ENCODE data around the gene SIRT3.
"Not testable (repeated sequence)": the region's sequence is repeated elsewhere in the genome, so short reads cannot be mapped to it uniquely, and the experiment has no call there.

Gene SIRT3

DNA sequence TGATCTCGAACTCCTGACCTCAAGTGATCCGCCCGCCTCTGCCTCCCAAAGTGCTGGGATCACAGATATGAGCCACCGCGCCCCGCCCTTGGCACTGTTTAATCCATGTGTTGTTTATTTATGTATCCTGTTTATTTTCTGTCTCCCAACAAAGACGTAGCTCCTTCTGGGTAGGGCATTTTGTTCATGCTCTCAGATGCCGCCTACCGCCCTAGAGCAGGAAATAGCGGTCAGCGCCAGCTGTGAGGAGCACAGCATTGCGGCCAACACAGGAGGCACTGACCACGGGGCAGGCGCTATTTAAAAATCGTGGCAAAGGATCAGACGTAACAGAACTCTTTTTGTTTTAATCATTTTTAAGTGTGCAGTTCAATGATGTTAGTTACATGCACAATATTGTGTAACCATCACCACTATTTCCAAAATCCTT lies 32.6 kb upstream of the SIRT3 start:
- not testable (repeated sequence) for H3K4me3 ChIP-seq (ENCODE audit: low read depth in 1 of 2, low read length in 2 of 2); H3K9ac ChIP-seq (ENCODE audit: low read length); H3K9me3 ChIP-seq (ENCODE audit: low read length); H3K4me1 ChIP-seq (ENCODE audit: insufficient read depth, low read length); H3K36me3 ChIP-seq (ENCODE audit: insufficient read depth, low read length); H3K27ac ChIP-seq (ENCODE audit: low read depth, low read length)
- peaks cover 0 to 12% of the 10 kb centered on the region in 2 donors for H3K27me3 ChIP-seq (ENCODE audit: control insufficient read depth in 1 of 2, insufficient read depth in 2 of 2, low read length in 2 of 2)

DNA sequence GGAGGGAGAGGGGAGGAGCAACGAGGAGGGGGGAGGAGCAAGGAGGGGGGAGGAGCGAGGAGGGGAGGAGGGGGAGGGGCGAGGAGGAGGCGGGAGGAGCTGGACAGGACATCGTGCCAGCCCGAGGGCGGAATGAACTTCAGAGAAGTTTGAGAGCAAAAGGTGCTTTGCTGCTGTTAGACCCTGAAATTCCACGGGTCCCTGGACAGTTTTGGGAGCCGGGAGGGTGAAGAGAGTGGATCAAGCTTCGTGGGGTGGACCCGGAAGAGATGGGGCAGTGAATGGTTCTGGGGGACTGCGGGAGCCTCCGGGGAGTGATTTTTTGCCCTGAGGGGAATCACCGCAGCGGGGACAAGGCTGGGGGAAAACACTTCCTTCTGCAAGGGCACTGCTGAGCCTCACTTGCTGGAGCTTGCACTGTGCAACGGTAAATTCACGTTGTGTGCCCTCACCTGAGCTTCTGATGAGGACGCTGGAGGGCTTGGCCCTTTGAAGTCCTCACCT lies 31.4 kb upstream of the SIRT3 start:
- peaks cover 0 to 12% of the 10 kb centered on the region in 2 donors for H3K27me3 ChIP-seq (ENCODE audit: control insufficient read depth in 1 of 2, insufficient read depth in 2 of 2, low read length in 2 of 2)
- H3K4me3 ChIP-seq (ENCODE audit: low read depth in 1 of 2, low read length in 2 of 2) = no peak overlapping the region
- no peak overlapping the region for H3K9ac ChIP-seq (ENCODE audit: low read length)
- H3K4me1 ChIP-seq (ENCODE audit: insufficient read depth, low read length) = no peaks in the 10 kb centered on the region
- H3K27ac ChIP-seq (ENCODE audit: low read depth, low read length) = no peak overlapping the region
- H3K36me3 ChIP-seq (ENCODE audit: insufficient read depth, low read length) = no peaks in the 10 kb centered on the region
- H3K9me3 ChIP-seq (ENCODE audit: low read length) = no peaks in the 10 kb centered on the region

GRCh38 chr11:266676-267439 lies 30.7 kb upstream of the SIRT3 start:
- no peaks in the 10 kb centered on the region for H3K4me1 ChIP-seq (ENCODE audit: insufficient read depth, low read length)
- H3K4me3 ChIP-seq (ENCODE audit: low read depth in 1 of 2, low read length in 2 of 2) = no peak overlapping the region
- no peaks in the 10 kb centered on the region for H3K9me3 ChIP-seq (ENCODE audit: low read length)
- H3K27ac ChIP-seq (ENCODE audit: low read depth, low read length) = no peak overlapping the region
- no peaks in the 10 kb centered on the region for H3K36me3 ChIP-seq (ENCODE audit: insufficient read depth, low read length)
- peaks cover 0 to 12% of the 10 kb centered on the region in 2 donors for H3K27me3 ChIP-seq (ENCODE audit: control insufficient read depth in 1 of 2, insufficient read depth in 2 of 2, low read length in 2 of 2)
- H3K9ac ChIP-seq (ENCODE audit: low read length) = no peak overlapping the region

- Histone ChIP-seq H3K4me1 (ENCODE audit: insufficient read depth, low read length) (no peaks in the 10 kb centered on the region), H3K27me3 (ENCODE audit: control insufficient read depth in 1 of 2, insufficient read depth in 2 of 2, low read length in 2 of 2) (no peaks in the 10 kb centered on the region), H3K27ac (ENCODE audit: low read depth, low read length) (no peak overlapping the region), H3K9ac (ENCODE audit: low read length) (no peak overlapping the region), H3K36me3 (ENCODE audit: insufficient read depth, low read length) (no peaks in the 10 kb centered on the region), H3K9me3 (ENCODE audit: low read length) (peaks cover 4% of the 10 kb centered on the region), H3K4me3 (ENCODE audit: low read depth in 1 of 2, low read length in 2 of 2) (no peak overlapping the region)
These were observed 25.5 kb upstream of the SIRT3 start for GRCh38 chr11:261624-262023.

GRCh38 chr11:259413-259812 lies 23.3 kb upstream of the SIRT3 start:
- Histone ChIP-seq H3K27ac (ENCODE audit: low read depth, low read length) (no peak overlapping the region), H3K4me3 (ENCODE audit: low read depth in 1 of 2, low read length in 2 of 2) (no peak overlapping the region), H3K36me3 (ENCODE audit: insufficient read depth, low read length) (no peaks in the 10 kb centered on the region), H3K4me1 (ENCODE audit: insufficient read depth, low read length) (no peaks in the 10 kb centered on the region), H3K27me3 (ENCODE audit: control insufficient read depth in 1 of 2, insufficient read depth in 2 of 2, low read length in 2 of 2) (no peaks in the 10 kb centered on the region), H3K9me3 (ENCODE audit: low read length) (peaks cover 4% of the 10 kb centered on the region), H3K9ac (ENCODE audit: low read length) (no peak overlapping the region)

DNA sequence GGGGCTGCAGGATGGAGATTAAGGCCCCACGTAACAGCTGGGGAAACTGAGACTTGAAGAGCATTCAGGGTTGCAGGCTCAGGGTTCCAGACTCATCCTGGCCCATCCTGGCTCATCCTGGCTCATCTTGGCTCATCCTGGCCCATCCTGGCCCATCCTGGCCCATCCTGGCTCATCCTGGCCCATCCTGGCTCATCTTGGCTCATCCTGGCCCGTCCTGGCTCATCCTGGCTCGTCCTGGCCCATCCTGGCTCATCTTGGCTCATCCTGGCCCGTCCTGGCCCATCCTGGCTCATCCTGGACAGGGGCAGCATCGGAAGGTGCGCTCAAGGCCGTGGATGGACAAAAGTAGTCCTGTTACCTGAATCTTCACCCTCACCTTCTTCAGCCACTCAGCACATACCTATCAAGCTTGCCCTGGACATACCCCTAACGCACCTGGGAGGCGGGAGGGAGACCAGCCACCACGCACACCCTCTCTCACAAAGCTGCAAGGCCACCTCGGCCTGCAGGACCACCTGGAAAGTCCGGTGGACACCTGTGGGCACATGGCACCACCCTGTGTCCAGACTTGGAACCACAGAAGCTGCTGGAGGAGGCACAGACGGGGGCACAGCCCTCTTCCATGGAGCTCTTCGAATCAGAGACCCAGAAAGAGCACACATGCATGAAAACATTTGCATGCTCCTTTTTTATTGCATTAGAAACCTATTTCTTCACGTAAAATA lies 21.8 kb upstream of the SIRT3 start:
- Histone ChIP-seq H3K9ac (ENCODE audit: low read length) (no peak overlapping the region), H3K4me3 (ENCODE audit: low read depth in 1 of 2, low read length in 2 of 2) (no peak overlapping the region), H3K9me3 (ENCODE audit: low read length) (peaks cover 4% of the 10 kb centered on the region), H3K27me3 (ENCODE audit: control insufficient read depth in 1 of 2, insufficient read depth in 2 of 2, low read length in 2 of 2) (no peaks in the 10 kb centered on the region), H3K27ac (ENCODE audit: low read depth, low read length) (no peak overlapping the region), H3K36me3 (ENCODE audit: insufficient read depth, low read length) (peaks cover 6% of the 10 kb centered on the region), H3K4me1 (ENCODE audit: insufficient read depth, low read length) (no peaks in the 10 kb centered on the region)

DNA sequence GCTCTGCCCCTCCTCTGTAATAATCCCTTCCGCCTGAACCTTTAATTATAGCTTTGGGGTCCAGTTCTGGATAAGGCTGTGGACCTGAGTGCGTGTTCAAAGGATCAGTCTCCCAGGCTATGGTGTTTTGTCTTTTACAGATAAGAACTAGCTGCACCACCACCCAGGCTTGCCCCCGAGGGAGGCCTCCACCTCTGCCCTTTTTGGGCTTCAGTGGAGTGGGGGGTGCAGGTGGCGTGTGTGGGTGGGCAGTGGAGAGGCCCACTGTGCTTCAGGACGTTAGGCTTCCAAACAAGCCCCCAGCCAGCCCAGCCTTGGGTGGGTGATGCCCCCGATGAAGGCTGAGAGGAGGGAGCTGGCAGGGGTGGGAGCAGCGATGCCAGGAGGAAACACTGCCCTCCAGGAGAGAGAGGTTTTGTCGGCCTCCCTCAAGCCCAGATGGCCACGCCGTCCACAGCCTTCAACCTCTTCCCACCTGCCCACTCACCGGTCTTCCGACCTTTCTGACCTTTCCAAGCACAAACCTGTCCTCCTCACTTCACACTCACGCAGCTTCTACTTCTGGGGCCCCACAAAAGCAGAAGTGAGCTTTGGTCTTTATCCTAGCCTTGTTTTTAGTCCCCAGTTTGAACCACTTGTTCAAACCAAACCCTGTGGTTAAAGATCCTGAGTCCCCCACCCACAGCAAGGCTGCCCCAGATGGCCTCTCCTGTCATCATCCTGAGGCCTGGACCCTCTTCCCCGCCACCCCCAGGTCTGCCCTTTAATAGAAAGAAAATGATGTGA lies 21.0 kb upstream of the SIRT3 start:
- Histone ChIP-seq H3K9ac (ENCODE audit: low read length) (no peak overlapping the region), H3K4me1 (ENCODE audit: insufficient read depth, low read length) (no peaks in the 10 kb centered on the region), H3K27me3 (ENCODE audit: control insufficient read depth in 1 of 2, insufficient read depth in 2 of 2, low read length in 2 of 2) (no peaks in the 10 kb centered on the region), H3K9me3 (ENCODE audit: low read length) (peaks cover 4% of the 10 kb centered on the region), H3K4me3 (ENCODE audit: low read depth in 1 of 2, low read length in 2 of 2) (no peak overlapping the region), H3K27ac (ENCODE audit: low read depth, low read length) (no peak overlapping the region), H3K36me3 (ENCODE audit: insufficient read depth, low read length) (peaks cover 14% of the 10 kb centered on the region)

GRCh38 chr11:255816-256215 lies 19.7 kb upstream of the SIRT3 start:
- Histone ChIP-seq H3K27ac (ENCODE audit: low read depth, low read length) (no peak overlapping the region), H3K9ac (ENCODE audit: low read length) (no peak overlapping the region), H3K36me3 (ENCODE audit: insufficient read depth, low read length) (peaks cover 27% of the 10 kb centered on the region), H3K9me3 (ENCODE audit: low read length) (no peaks in the 10 kb centered on the region), H3K4me1 (ENCODE audit: insufficient read depth, low read length) (no peaks in the 10 kb centered on the region), H3K27me3 (ENCODE audit: control insufficient read depth in 1 of 2, insufficient read depth in 2 of 2, low read length in 2 of 2) (no peaks in the 10 kb centered on the region), H3K4me3 (ENCODE audit: low read depth in 1 of 2, low read length in 2 of 2) (no peak overlapping the region)

- peaks cover 32% of the 10 kb centered on the region for H3K36me3 ChIP-seq (ENCODE audit: insufficient read depth, low read length)
- no peak overlapping the region for H3K9ac ChIP-seq (ENCODE audit: low read length)
These were observed 19.0 kb upstream of the SIRT3 start for GRCh38 chr11:255176-255575.

GRCh38 chr11:253886-254270 lies 17.7 kb upstream of the SIRT3 start:
- no peaks in the 10 kb centered on the region for H3K4me1 ChIP-seq (ENCODE audit: insufficient read depth, low read length)
- H3K36me3 ChIP-seq (ENCODE audit: insufficient read depth, low read length) = peaks cover 42% of the 10 kb centered on the region
- H3K27ac ChIP-seq (ENCODE audit: low read depth, low read length) = no peak overlapping the region
- no peak overlapping the region for H3K4me3 ChIP-seq (ENCODE audit: low read depth in 1 of 2, low read length in 2 of 2)
- no peaks in the 10 kb centered on the region for H3K9me3 ChIP-seq (ENCODE audit: low read length)
- H3K27me3 ChIP-seq (ENCODE audit: control insufficient read depth in 1 of 2, insufficient read depth in 2 of 2, low read length in 2 of 2) = no peaks in the 10 kb centered on the region
- H3K9ac ChIP-seq (ENCODE audit: low read length) = no peak overlapping the region

More at GRCh38 chr11:255176-255575, 19.0 kb upstream of the SIRT3 start:
- H3K27ac ChIP-seq (ENCODE audit: low read depth, low read length) = no peak overlapping the region
- no peaks in the 10 kb centered on the region for H3K4me1 ChIP-seq (ENCODE audit: insufficient read depth, low read length)
- H3K9me3 ChIP-seq (ENCODE audit: low read length) = no peaks in the 10 kb centered on the region
- no peak overlapping the region for H3K4me3 ChIP-seq (ENCODE audit: low read depth in 1 of 2, low read length in 2 of 2)
- H3K27me3 ChIP-seq (ENCODE audit: control insufficient read depth in 1 of 2, insufficient read depth in 2 of 2, low read length in 2 of 2) = no peaks in the 10 kb centered on the region

DNA sequence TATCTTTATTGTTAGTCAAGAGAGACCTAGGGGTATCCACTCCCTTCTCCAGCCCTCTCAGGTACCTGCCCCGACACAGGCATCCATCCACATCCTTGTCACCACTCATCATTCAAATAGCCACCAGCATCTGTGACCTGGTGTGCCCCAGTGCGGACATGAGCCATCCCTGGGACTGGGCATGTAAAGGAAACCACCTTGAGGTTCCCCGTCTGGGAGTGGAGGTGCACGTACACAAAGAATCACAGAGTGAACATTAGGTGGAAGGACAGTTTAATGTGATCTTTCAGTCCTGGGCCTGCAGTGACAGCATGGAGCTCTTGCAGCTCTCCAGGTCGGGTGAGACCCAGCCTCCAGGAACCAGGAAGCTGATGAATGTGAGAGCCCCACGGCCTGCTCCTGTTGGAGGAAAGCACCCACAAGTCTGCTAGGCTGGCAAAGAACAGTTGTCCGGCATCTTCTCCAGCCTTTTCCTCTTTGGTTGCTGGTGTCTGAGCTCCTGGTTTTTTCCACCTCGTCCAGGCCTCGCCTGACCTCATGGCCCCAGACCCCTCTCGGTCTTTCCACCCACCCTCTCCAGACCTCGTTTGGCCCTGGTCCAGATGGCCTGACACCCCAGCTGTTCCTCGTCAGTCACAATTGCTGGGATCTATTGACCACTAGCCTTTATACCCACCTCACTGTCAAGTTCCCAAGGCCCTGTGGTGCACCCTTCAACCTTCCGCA lies 17.2 kb upstream of the SIRT3 start:
- Histone ChIP-seq H3K27ac (ENCODE audit: low read depth, low read length) (no peak overlapping the region), H3K4me3 (ENCODE audit: low read depth in 1 of 2, low read length in 2 of 2) (no peak overlapping the region), H3K36me3 (ENCODE audit: insufficient read depth, low read length) (peaks cover 47% of the 10 kb centered on the region), H3K27me3 (ENCODE audit: control insufficient read depth in 1 of 2, insufficient read depth in 2 of 2, low read length in 2 of 2) (no peaks in the 10 kb centered on the region), H3K4me1 (ENCODE audit: insufficient read depth, low read length) (no peaks in the 10 kb centered on the region), H3K9me3 (ENCODE audit: low read length) (no peaks in the 10 kb centered on the region), H3K9ac (ENCODE audit: low read length) (no peak overlapping the region)

All from muscle layer of colon (tissue), 2 donors.